Left renal pelvis (tissue), 4 donors: ENCODE results near the gene RASL10B. TPM values are rescaled to one million over a fixed set of nuclear protein-coding genes. Genes with fewer than 3 reads are reported as not detected.

Experiments
- DNase-seq, 4 donors: peaks; one replicate each; pipeline ENCODE4 v3.0.0-alpha.2; 2013; ENCODE audit warnings: low read depth in 4 of 4, low spot score in 3 of 4
- polyA plus RNA-seq, 4 donors: library from polyadenylated mRNA; unstranded; fragments of 120-200 nt; gene quantifications; one replicate each; pipeline ENCODE4 v1.2.1, GENCODE V29; 2013; ENCODE audit not compliant: insufficient read length in 4 of 4

The RASL10B gene
- polyA plus RNA-seq, 4 donors = 4.8 to 15.0 (median 11.0) TPM

DNA sequence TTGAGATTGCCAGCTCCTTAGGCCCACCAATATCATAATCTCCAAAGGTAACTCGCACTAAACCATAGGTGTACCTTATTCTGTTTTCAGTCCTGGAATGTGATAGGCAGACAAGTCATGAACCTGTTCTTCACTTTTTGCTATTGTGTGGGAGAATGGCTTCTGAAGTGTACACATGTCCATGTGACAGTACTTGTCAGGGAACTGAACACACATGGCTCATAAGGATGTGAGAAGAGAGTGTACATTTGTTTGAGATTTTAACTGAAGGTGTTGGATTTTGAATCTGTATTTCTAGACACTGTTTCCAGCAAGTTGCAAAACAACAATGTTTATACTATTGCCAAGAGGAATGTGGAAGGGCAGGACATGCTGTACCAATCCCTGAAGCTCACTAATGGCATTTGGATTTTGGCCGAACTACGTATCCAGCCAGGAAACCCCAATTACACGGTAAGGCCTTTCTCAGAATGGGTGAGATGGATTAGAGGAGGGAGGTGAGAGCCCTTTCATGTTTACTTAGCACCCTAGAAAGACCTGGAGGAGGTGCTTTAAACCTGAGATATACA is 14.5 kb upstream of the RASL10B start:
- DNase-seq = no peak

DNA sequence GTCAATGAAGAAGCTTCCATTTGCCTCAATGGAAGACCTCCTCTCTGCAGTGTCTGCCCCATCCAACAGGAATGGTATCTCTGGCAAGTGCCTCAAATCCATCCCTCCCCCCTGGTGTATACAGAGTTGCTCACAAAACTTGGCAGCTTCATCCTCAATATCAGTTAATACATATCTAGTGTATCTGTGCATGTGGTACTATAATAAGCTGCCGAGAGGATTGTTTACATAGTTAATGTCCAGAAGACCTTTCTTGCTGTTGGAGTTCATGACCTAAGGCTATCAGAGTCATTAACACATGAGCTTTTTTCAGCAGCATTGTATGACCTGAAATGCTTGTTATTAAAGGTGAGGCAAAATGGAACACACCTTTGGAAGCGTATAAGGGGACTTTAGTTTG is 14.0 kb upstream of the RASL10B start:
- no peak for DNase-seq

DNA sequence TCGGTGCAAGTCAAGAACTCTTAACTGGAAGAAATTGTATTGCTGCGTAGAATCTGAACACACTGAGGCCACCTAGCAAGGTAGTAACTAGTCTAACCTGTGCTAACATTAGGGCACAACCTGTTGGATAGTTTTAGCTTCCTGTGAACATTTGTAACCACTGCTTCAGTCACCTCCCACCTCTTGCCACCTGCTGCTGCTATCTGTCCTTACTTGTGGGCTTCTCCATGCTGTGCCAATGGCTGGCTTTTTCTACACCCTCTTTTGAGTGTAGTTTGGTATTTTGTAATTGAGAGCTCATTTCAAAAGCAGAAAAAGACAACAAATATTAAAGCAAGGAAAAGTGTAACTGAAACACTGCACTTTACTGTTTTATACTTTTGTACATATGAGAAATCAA is 7.7 kb upstream of the RASL10B start:
- no peak for DNase-seq

DNA sequence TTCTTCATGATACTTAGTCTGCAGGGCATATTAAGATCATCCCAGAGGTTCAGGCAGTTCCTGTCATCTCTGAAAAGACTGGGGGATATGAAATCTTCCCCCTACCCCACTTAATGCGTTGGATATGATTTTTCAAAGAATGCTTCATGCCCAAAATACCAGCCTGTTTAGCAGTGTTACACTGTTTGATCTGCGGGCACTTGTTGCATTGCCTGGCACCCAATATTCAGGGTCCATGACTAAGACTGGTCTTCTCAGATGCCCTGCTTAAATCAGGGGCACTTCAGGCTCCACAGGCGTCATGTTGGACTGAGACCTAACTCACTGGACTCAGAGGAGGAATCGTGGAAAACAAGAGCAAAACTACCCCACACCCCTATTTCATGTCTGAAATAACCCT is 6.4 kb upstream of the RASL10B start:
- DNase-seq = no peak

DNA sequence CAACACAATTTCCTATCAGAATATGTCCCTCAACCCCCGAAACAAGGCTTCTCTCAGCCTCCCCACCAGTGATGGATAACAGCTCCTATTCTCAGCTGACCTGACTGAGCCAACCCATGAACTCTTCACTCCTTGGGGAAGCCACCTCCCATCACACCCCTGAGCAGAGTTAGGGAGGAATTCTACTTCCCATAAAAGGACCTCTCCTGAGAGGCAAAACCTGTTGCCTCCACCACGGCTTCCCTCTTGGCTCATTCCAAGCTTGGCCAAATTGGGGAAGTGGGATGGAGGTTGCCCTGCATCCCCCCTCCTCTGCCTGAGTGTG is 5.7 kb upstream of the RASL10B start:
- no peak for DNase-seq

DNA sequence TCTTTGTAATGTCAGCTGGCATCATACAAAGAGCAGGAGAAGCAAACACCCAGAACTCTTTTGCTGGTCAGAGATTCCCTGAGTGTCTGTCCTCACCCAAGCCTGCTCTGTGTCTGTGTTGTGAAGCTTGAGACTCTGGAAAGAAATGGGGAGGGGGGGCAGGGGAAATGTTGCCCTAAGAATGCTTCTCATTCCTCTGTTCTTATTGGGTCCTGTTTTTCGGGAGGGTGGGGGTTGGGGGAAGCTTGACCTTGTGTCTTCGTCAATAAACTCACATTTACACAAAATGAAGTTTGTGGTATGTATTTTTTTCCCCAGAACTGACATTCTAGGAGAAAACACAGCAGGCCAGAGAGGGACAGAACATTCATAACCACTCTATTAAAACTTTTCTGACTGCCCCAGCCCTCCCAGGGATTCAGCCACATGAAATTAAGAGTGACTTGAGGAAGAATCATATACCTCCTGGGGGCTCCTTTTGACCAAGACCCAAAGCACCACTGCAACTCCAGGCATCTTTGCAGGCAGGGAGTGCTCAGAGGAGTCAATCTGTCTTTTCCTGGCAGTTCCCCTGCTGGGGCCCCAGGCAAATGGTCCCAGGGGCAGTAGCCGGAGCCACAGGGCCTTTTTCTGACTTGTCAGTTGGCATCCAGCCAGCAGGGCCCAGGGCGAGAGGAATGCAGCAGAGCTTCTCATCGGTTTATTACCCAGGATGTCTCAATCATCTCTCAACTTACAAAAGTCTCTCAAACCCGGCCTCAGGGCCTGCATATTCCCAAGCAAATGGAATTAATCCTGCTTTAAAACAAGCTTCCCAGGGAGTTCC is 5.1 kb upstream of the RASL10B start:
- no peak for DNase-seq

DNA sequence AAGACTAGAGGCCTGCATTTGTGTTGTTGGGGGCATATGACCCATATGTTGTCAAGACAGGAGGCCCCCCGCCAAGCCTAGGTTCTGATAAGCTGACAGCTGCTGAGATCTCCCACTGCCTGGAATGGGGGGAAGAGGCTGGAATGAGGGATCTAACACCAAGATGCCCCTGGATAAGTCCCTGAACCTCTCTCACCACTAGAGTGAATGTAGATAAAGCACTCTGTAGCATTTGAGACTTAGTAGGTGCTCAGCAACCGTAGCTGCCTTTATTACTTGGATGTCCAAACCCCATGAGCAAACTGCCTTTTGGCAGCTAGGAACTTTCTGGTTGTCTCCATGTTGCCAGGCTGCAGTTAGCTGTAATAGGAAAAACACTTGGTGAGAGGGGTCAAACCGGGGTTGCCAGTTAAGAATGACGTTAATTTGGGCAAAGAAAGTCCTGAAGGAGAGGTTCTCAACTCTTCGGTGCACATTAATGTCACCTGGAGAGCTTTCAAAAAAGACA is 4.4 kb upstream of the RASL10B start:
- no peak for DNase-seq

DNA sequence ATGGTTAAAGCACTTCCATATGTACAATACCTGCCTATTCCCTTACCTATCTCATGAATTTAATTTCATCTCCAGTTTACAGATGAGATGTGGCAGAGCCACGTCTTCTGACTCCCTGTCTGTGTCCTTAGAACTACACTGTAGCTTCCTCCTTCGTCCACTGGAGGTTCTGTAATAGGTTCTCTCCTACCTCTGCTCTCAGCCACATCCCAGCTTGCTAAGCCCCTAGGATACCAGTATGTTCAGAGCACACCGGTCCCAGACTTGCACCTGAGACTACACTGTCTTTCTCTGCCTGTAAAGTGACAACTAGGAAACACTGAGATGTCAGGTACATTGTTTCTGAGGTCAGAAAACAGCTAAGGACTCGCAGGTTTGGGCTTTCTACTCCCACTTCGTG is 3.8 kb upstream of the RASL10B start:
- no peak for DNase-seq

DNA sequence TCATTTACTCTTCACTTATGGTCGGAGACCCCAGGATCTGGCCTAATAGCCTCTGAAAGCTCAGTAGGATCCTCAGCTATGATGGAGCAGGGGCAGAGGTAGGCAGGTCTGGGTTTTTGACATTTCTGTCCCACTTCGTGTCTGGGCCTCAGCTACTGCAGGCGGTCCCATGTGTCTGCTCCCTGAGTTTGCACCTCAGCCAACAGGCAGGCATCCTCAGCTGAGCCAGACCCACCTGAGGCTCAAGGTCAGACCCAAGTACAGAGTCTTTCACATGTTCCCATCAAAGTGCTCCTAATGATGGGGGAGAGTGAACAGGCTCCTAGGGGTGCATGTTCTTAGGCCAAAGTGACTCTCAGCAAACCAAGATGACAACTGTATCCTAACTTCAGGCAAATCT is 2.9 kb upstream of the RASL10B start:
- no peak for DNase-seq

DNA sequence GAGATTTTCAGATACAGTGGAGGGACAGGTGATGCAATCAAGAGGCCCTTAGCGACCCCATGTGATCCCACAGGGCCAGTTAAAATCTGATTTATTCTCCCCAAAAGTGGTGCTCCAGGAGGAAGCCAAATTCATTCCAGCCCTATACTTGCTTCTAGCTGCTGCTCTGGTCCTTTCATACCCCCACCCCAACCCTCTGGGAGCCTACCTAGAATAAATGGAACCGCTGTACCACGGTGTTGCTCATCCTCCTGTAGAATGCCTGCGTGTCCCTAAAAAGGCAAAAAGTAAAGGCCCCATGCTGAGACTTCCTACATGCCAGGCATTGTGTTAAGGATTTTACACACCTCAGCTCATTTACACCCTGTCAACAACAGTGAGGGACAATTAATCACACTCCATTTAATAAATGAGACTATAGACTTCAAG is 2.0 kb upstream of the RASL10B start:
- no peak for DNase-seq

DNA sequence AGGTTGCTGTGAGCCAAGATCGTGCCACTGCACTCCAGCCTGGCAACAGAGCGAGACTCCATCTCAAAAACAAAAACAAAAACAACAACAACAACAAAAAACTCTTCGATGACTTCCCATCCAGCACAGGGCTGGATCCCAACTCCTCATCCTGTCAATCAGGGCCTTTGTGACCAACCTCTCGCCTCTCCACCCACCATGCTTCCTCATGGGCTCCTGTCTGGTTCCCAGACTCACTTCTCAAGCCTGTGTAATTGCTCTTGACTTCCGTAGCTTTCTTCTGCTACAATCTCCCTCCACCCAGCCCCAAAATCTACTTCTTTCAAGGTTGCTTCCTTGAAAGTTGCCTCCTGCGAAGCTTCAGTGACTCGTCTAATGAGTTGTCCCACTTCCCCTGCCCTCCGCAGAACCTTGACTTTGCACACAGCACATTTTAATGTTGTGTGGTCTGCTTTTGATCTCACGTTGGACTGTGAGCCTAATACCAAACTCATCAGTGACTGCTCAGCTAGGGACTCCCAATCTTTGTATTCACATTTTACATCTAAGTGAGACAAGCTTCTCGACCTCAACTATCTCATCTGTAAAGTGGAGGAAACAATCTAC is 936 bp upstream of the RASL10B start:
- DNase-seq = no peak

DNA sequence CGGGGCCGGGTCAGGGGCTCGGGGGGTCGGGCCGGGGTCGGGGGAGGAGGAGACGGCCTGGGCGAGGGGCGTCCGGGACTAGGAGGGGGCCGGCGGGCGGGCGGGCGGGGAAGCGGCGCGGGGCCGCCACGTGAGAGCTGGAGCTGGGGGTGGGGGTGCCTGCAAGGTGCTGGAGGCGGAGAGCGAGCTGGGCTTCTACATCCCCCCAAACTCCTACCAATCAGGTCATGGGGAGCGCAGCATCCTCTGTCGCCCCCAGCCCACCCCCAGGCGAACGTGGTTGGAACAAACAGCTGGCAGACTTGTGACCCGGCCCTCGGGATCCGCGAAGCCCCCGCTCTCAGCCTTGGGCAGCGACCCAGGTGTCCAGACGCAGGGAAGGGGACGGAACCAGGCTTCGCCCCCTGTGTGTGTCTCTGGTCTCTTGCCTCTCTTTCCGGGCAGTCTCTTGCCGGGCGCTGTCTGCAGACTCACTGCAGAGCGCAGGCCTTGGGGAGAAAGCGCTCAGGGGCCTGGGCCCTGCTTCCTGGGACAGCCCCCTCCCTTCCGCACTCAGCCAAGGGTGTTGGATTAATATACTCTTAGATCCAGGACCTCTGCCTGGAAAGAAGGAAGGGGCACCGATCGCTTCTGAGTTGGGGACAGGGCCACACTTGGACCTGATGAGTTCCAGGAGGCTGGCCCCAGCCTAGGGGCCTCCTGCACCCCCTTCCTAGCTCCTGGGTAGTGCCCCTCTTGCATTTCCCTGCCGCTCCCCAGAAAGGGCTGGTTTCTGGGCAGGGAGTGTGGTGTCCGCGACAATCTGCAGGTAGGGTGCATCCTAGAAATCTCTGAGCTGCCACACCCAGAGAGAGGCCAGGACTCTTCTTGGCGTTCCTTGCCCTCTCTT is 722 bp downstream of the RASL10B start:
- DNase-seq = no peak

DNA sequence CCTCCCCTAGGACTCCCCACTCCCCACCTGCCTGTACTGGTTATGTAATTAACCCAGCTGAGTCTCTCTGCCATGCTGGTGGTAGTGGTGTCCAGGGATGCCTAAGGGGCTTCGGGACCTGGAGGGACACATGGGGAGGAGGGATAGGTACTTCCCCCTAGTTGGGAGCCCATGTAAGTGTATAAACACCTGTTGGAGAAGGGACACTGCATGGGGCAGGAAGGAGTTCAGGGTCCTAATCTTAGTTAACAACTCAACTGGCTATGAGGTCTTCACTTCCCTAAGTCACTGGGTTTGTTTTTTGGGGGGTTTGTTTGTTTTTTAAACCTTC is 1.3 kb downstream of the RASL10B start:
- DNase-seq = no peak

DNA sequence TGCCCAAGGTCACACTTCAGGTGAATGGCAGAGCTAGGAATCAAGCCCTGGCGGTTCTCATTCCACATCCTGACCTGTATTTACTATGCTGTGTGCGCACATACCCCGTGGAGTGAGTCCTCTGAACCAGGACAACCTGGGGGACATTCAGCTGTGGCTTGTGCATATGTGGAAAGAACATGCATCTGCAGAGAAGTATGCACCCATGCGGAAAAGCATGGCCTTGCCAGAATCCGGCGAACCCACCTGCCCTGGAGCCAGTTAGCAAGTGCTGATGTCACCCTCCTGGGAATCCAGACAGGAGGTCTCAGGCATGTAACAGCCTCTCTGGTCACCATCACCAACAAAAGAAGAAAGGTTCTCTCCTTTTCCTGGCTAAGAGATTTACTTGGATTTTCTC is 1.9 kb downstream of the RASL10B start:
- DNase-seq = no peak

DNA sequence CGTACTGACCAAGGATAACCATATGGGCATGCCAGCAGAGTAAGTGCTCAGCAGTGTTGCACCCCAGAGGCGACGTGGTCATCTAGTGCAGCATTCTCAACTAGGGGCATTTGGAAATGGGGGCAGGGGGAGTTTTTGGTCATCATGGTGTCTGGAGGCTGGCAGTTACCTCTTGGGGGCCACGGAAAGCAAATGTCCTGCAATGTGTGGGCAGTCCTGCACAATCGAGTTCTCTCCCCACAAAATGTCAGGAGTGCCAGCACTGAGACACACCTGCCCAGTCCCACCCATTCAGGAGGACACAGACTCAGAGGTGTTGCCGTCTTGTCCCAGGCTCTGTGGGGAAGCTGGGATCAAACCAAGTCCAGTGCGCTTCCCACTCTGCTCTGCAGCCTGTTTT is 3.0 kb downstream of the RASL10B start:
- no peak for DNase-seq

DNA sequence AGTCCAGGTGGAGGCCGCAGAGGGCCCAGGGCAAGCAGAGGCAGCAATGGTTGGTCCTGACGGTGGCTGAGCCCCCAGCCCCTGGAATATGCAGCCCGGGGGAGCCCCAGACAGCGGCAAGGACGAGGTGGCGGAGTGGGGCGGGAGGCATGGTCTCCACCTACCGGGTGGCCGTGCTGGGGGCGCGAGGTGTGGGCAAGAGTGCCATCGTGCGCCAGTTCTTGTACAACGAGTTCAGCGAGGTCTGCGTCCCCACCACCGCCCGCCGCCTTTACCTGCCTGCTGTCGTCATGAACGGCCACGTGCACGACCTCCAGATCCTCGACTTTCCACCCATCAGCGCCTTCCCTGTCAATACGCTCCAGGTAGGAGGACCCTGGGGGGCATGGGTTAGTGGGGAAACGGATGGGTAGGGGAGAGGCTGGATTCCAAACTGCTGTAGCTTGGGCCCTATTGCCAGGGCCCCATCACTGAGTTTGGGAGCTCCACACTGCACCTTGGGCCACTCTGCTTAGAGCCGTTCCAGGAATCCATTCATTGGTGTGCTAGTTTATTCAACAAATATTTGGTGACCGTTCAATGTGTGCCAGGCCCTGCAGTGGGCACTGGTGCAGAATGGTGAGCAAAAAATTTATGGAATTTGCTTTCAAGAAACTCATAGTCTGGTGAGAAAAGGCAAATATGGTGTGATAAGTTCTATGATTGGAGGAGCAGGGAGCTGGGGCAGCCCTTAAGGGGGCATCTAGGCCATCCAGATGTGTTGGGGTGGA is 3.8 kb downstream of the RASL10B start:
- no peak for DNase-seq

DNA sequence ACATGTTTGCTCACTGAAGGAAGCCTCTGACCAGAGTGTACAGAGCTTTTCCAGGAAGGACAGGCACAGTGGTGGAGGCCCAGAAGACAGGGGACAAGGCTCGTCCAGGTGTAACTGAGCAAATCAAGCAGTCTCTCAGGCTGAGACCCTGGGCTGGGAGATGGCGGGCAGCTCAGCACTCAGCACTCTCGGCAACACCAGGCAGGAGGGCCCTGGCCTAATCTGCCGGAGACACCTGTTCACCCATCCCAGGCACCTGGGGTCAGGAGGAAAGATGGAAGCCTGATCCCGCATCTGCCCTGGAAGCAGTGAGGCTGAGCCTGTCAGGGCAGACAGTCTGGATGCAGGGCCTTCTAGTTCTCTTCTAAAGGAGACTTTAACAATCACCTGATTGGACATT is 4.8 kb downstream of the RASL10B start:
- DNase-seq = no peak

DNA sequence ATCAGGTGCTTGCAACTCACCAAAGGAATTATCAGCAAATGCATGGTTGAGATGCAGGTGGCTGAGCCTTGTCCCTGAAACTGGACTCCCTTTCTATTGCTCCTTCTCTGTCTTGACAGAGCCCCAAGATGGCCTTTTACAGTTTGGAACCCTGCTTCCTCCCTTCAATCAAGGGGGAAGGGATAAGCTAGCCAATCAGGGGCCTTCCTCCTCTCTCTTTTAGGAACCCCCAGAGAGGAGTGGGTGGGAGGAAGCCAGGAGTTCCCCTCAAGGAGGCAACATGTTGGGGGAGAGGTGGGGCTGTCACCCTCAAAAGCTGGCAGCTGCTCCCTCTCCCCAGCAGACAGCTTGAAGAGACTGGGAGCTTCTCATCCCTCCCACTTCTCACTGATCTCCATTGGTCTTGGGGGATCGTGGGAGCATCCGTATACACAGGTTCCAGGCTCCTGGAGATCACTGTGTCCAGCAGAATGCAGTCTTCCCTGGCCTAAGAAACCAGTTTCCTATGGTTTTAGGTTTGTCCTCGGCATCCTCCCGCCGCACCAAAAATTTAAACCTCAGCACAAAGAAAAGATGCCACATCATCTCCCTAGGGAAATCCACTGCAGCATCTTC is 7.2 kb downstream of the RASL10B start:
- no peak for DNase-seq

DNA sequence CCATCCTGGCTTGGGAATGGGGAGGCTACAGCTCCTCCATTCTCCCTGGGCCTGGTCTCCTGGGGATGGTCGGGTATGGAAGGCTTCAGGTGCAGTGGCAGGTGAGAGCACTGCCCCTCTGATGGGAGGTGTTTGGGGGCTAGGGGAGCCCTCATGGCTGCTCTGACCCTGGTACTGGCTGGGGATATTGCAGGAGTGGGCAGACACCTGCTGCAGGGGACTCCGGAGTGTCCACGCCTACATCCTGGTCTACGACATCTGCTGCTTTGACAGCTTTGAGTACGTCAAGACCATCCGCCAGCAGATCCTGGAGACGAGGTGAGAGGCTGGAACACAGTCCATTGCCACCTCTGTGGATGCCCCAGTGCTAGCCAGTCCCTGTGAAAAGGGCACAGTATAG is 8.8 kb downstream of the RASL10B start:
- no peak for DNase-seq
